Measurements from ENCODE around the gene LIMS2.
A peak's percentile ranks its signal among the peaks of the same experiment; 100 is the strongest.

LIMS2 gene

GRCh38 chr2:127658641-127659407 is 16.5 kb downstream of the LIMS2 start:
- DNase-seq (ENCODE audit: low spot score): no peak

- DNase-seq (ENCODE audit: low spot score): no peak
Measured at GRCh38 chr2:127658146-127658545, 17.2 kb downstream of the LIMS2 start.

GRCh38 chr2:127657232-127657595 is 18.1 kb downstream of the LIMS2 start:
- DNase-seq (ENCODE audit: low spot score): no peak

GRCh38 chr2:127656569-127657231 is 18.6 kb downstream of the LIMS2 start:
- DNase-seq (ENCODE audit: low spot score): no peak

- DNase-seq (ENCODE audit: low spot score): no peak
Measured at GRCh38 chr2:127655209-127656073, 19.9 kb downstream of the LIMS2 start.

GRCh38 chr2:127654838-127655175 is 20.5 kb downstream of the LIMS2 start:
- no peak for DNase-seq (ENCODE audit: low spot score)

- DNase-seq (ENCODE audit: low spot score): no peak
Measured at GRCh38 chr2:127654084-127654837, 21.1 kb downstream of the LIMS2 start.

- DNase-seq (ENCODE audit: low spot score): no peak
Measured at GRCh38 chr2:127653421-127654083, 21.8 kb downstream of the LIMS2 start.

GRCh38 chr2:127652786-127653357 is 22.5 kb downstream of the LIMS2 start:
- DNase-seq (ENCODE audit: low spot score): no peak

- DNase-seq (ENCODE audit: low spot score): no peak
Measured at GRCh38 chr2:127651971-127652550, 23.3 kb downstream of the LIMS2 start.

GRCh38 chr2:127651381-127651809 is 23.9 kb downstream of the LIMS2 start:
- no peak for DNase-seq (ENCODE audit: low spot score)

GRCh38 chr2:127650785-127651380 is 24.4 kb downstream of the LIMS2 start:
- no peak for DNase-seq (ENCODE audit: low spot score)

GRCh38 chr2:127650041-127650784 is 25.1 kb downstream of the LIMS2 start:
- no peak for DNase-seq (ENCODE audit: low spot score)

GRCh38 chr2:127649684-127650040 is 25.7 kb downstream of the LIMS2 start:
- peak; percentile 83 for DNase-seq (ENCODE audit: low spot score)

- DNase-seq (ENCODE audit: low spot score): no peak
Measured at GRCh38 chr2:127649100-127649611, 26.2 kb downstream of the LIMS2 start.

GRCh38 chr2:127648321-127648720 is 27.0 kb downstream of the LIMS2 start:
- DNase-seq (ENCODE audit: low spot score): no peak

GRCh38 chr2:127647242-127648190 is 27.8 kb downstream of the LIMS2 start:
- DNase-seq (ENCODE audit: low spot score): no peak

- DNase-seq (ENCODE audit: low spot score): no peak
Measured at GRCh38 chr2:127646487-127647241, 28.7 kb downstream of the LIMS2 start.

Measured in D341Med (cell line).